Measurements from ENCODE around the gene STXBP2.

STXBP2 gene

DNA sequence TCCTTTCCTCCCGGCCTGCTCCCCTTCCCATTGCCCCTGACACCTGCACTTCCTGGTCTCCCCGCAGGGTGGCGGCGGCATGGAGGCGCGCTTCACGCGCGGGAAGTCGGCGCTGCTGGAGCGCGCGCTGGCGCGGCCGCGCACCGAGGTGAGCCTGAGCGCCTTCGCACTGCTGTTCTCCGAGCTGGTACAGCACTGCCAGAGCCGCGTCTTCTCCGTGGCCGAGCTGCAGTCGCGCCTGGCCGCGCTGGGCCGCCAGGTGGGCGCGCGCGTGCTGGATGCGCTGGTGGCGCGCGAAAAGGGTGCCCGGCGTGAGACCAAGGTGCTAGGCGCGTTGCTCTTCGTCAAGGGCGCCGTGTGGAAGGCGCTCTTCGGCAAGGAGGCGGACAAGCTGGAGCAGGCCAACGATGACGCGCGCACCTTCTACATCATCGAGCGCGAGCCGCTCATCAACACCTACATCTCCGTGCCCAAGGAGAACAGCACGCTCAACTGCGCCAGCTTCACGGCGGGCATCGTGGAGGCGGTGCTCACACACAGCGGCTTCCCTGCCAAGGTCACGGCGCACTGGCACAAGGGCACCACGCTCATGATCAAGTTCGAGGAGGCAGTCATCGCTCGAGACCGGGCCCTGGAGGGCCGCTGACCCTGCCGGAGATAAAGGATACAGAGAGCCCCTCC lies 45.4 kb downstream of the STXBP2 start:
- FAIRE-seq = no peak
- no peak for TF ChIP-seq CTCF (IDR thresholded peaks at IDR 0.05; ENCODE audit: insufficient read depth, missing control alignments)
- no peak for DNase-seq (ENCODE audit: insufficient read length, low spot score)

- DNase-seq (ENCODE audit: insufficient read length, low spot score) (no peak), FAIRE-seq (no peak)
- TF ChIP-seq CTCF (IDR thresholded peaks at IDR 0.05; ENCODE audit: insufficient read depth, missing control alignments) = no peak
These were observed 48.9 kb downstream of the STXBP2 start for GRCh38 chr19:7685546-7686445.

DNA sequence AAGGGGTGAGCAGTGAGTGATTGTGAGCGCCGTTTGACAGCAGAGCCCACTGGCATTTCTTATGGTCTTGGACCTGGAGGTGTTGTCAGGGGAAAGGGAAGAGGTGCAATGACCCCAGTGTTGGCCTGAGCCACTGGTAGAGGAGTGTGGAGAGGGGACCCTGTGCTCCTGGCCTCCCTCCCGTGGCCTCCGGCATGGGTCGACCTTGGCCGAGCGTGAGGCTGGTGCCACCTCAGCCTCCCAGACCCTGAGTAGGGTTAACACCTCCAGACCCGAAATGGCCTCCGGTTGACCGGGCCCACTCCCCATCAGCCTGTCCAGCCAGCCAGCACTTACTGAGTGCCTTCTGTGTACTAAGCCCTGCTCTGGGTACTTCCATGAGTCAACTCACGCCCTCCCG lies 50.3 kb downstream of the STXBP2 start:
- TF ChIP-seq CTCF (IDR thresholded peaks at IDR 0.05; ENCODE audit: insufficient read depth, missing control alignments) = no peak
- no peak for DNase-seq (ENCODE audit: insufficient read length, low spot score)
- no peak for FAIRE-seq

DNA sequence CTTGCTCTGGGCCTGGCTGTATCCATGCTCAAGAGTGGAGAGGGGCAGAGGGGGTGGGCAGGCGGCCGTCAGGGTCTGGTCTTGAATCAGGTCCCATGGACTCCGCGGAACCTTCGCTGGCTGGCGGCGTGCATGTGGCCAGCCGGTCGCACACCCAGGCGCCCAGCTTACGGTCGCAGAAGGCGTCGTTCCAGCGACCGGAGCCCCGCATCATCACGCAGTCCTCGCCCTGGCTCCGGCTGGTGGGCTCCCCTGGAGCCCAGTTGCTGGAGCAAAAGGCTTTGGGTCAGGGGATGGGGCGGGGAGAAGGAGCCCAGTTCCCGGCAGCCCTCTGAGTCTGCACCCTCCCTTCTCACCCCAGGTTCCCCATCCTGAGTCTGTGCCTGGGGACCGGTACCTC lies 52.3 kb downstream of the STXBP2 start:
- TF ChIP-seq CTCF (IDR thresholded peaks at IDR 0.05; ENCODE audit: insufficient read depth, missing control alignments) = no peak
- DNase-seq (ENCODE audit: insufficient read length, low spot score) (no peak), FAIRE-seq (no peak)

DNA sequence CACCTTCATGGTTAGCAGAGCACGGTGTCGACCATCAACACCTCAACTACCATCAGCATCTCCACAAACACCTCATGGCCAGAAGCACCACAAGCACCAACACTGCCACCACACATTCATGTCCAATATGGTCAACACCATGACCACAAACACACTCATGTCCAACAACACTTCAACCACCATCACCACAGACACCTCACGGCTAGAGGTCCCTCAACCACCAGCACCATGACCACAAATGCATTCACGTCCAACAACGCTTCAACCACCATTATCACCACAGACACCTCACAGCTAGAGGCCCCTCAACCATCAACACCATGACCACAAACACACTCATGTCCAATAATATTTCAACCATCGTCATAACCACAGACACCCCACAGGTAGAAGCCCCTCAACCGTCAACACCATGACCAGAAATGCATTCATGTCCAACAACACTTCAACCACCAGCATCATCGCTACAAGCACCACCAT lies 53.9 kb downstream of the STXBP2 start:
- FAIRE-seq (no peak), DNase-seq (ENCODE audit: insufficient read length, low spot score) (no peak)
- no peak for TF ChIP-seq CTCF (IDR thresholded peaks at IDR 0.05; ENCODE audit: insufficient read depth, missing control alignments)

DNA sequence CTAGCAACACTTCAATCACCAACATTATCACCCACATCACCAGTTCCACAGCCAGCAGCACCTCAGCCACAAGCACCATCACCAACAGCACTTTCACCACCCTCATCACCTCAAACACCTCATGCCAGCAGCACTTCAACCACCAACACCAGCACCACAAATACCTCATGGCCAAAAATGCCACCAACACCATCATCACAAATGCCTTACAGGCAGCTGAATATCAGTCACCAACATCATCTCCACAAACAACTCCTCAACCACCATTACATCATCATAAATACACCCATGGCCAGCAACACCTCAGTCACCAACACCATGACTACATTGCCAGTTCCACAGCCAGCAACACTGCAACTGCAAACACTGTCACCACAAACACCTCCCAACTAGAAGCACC lies 54.6 kb downstream of the STXBP2 start:
- no peak for TF ChIP-seq CTCF (IDR thresholded peaks at IDR 0.05; ENCODE audit: insufficient read depth, missing control alignments)
- DNase-seq (ENCODE audit: insufficient read length, low spot score) (no peak), FAIRE-seq (no peak)

Data from D721Med (cell line).